Astrocyte of the cerebellum (primary cell): ENCODE measurements around the gene SPECC1L.

Experiments used
- DNase-seq: peaks from one replicate; pipeline ENCODE4 v3.0.0-alpha.2; 2011; ENCODE audit warnings: low read depth
- H3K4me3 ChIP-seq: 2 replicates; pipeline ENCODE4 v1.5.1; 2011; ENCODE audit warnings: mild to moderate bottlenecking, low read depth, low read length, moderate library complexity
- in situ Hi-C: cut with HindIII; loops from 2 replicates; pipeline ENCODE4 v1.10.0; 2017; ENCODE audit warnings: low sequenced_read_pairs
- TF ChIP-seq, protein P1 (sequence below): IDR thresholded peaks from 2 replicates; pipeline ENCODE4 v1.5.1; 2012; ENCODE audit warnings: low read length, low read depth, moderate library complexity, mild to moderate bottlenecking; ENCODE audit errors: missing control alignments

SPECC1L gene

DNA sequence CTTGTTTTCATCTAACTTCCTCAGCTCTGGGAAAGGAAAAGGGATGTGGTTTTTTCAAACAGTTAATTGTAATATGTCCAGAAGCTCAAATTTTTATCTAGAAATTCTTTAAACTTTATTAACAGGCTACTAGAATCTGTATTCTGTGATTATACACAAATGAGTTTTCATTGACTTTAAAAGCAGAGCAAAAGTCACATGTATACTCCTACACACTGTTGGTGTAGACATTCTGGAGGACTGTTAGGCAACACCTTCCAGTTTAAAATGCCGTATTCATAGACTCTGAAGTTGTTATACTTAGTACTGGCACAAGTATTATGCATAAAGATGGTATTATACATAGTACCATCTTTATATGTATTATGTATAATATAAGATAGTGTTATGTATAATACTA is 64.9 kb downstream of the SPECC1L start:
- H3K4me3 ChIP-seq, result no peak overlapping the region
- no peak for DNase-seq
- in situ Hi-C loops, result no loop called here
- TF ChIP-seq, protein P1, sequence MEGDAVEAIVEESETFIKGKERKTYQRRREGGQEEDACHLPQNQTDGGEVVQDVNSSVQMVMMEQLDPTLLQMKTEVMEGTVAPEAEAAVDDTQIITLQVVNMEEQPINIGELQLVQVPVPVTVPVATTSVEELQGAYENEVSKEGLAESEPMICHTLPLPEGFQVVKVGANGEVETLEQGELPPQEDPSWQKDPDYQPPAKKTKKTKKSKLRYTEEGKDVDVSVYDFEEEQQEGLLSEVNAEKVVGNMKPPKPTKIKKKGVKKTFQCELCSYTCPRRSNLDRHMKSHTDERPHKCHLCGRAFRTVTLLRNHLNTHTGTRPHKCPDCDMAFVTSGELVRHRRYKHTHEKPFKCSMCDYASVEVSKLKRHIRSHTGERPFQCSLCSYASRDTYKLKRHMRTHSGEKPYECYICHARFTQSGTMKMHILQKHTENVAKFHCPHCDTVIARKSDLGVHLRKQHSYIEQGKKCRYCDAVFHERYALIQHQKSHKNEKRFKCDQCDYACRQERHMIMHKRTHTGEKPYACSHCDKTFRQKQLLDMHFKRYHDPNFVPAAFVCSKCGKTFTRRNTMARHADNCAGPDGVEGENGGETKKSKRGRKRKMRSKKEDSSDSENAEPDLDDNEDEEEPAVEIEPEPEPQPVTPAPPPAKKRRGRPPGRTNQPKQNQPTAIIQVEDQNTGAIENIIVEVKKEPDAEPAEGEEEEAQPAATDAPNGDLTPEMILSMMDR, result no peak

DNA sequence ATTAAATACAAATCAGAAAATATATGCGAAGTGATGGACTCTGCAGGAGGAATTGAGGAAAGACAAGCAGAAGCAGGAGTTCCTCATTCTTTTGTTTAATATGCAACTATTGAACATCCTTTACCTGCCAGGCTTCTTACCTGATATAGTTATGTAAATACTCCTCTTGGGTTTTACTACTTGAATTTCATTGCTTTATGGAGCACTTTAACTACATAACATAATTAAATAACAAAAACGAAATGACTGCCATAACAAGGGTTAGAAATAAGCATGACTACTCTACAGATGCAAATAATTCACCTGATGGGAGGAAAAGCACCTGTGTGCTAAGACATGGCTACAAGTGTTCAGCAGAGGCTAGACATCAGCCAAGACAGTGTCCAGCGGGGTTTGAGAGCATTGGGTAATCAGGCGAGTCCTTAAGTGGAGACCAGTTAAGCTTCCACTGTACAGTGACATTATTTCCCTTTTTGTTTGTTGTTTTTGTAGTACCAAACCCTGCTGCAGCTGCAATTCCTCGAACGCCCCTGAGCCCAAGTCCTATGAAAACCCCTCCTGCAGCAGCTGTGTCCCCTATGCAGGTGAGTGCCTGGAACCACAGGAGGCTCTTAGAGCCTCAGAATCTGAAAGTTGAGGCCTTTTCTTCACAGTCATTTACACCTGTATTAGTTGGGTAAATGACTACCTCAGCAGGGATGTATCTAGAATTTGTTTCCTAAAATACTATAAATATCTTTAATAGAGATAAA is 67.4 kb downstream of the SPECC1L start:
- TF ChIP-seq, protein P1, result no peak
- no peak overlapping the region for H3K4me3 ChIP-seq
- in situ Hi-C loops, result no loop called here
- DNase-seq, result no peak

DNA sequence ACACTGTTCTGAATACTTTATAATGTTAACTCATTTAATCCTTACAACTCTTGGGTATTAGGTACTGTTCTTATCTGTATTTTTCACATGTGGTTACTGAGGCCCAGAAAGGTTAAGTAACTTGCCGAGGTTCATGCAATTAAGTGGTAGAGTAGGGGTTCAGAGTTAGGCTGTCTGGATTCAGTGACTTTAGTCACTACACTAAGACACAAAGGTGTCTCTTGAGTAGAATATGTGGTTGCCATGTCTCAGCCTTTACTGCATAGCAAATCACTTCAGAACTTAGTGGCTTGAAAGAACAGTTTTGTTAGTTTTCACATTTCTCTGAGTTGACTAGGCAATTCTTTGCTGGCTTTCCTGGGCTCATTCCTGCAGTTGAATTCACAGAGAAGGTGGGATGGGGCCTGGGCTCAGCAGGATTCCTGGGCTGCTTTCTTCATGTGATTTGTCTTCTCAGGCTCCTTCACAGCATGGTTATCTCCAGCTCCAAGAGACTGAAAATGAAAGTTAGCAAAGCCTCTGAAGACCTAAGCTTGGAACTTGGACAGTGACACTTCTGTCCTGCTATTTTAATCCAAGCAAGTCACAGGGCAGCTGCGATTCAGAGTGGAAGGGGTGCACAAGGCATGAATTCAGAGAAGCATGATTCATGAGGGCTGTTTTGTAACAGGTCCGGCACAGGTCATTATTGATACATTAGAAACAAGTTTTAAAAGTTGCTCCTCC is 68.3 kb downstream of the SPECC1L start:
- in situ Hi-C loops, result no loop called here
- peak; percentile 58 for DNase-seq
- TF ChIP-seq, protein P1, result no peak
- peak overlapping the region; percentile 11 for H3K4me3 ChIP-seq

DNA sequence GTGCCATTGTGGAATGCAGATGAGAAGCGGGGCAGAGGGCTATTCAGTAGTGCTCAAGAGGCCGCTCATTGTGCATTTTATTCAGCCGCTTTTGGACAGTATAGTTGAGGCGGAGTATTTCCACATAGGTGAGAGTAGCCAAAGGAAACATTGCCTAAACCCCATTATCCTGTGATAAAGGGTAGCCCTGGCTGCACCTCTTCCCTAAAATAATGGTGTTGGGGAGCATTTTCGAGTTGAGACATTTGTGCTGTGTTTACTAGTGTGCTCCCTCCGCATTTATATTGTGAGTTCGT is 68.8 kb downstream of the SPECC1L start:
- in situ Hi-C loops, result no loop called here
- TF ChIP-seq, protein P1, result no peak
- peak overlapping the region; percentile 11 for H3K4me3 ChIP-seq
- DNase-seq, result no peak

DNA sequence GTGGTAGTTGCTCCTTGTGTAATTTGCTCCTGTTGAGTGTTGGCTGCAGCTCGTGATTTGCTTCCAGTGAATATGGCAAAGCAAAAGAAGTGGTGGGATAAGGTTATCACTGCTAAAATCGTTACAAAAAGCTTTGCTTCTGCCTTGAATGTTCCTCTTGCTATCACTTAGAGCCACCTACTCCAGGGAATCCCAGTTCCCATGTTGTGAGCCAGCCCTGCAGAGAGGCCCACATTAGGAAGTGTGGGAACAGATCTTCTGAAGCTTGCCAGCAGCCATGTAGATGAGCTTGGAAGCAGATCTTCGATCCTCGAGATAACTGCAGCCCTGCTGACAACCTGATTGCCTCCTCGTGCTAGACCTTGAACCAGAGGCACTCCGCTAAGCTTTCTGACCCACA is 71.0 kb downstream of the SPECC1L start:
- in situ Hi-C loops, result no loop called here
- no peak overlapping the region for H3K4me3 ChIP-seq
- no peak for DNase-seq
- TF ChIP-seq, protein P1, result no peak

DNA sequence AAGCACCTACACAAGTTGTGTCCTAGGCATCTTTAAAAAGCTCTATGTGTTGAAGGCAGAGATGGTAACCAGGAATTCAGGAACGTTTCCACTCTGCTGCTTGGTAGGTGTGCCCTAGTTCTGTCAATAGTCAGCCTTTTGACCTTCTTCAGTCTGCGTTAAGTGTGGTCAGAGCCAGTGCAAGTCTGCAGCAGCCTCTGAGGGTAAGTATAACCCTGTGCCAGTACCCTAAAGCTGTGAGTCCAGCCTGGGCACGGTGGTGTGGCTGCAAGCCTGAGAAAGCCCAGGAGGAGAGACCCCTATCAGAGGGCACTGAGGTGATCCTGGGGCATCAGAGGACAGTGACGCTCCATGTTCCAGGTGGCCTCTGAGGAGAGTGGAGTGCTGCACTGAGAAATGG is 80.0 kb downstream of the SPECC1L start:
- TF ChIP-seq, protein P1, result no peak
- in situ Hi-C loops, result no loop called here
- DNase-seq, result no peak
- H3K4me3 ChIP-seq, result no peak overlapping the region
